SK-N-DZ (cell line): ENCODE results near the gene TMEM132D.
"Not testable (repeated sequence)": the region's sequence is repeated elsewhere in the genome, so short reads cannot be mapped to it uniquely, and the experiment has no call there.

Source experiments
- DNase-seq: peaks from one replicate; pipeline ENCODE4 v3.0.0-alpha.2; 2015; ENCODE audit warnings: low spot score

The TMEM132D gene

DNA sequence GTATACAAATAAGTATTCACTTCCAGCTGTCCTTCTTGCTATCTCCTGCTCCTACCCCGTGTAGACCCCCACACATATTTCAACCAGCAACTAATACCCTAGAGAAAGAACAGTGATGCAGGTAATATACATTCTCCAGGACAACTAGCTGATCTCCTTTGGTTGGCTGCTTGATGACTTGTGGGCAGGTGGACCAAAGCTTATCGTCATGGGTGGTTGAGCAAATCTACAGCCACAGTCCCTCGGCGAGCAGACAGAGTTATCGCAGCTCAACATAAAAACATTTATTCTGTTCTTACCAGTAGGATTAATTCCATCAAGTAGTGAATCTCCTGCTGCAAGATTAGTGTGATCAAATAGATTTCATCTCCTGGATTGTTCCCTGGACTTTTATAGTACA lies 314.3 kb downstream of the TMEM132D start:
- no peak for DNase-seq

DNA sequence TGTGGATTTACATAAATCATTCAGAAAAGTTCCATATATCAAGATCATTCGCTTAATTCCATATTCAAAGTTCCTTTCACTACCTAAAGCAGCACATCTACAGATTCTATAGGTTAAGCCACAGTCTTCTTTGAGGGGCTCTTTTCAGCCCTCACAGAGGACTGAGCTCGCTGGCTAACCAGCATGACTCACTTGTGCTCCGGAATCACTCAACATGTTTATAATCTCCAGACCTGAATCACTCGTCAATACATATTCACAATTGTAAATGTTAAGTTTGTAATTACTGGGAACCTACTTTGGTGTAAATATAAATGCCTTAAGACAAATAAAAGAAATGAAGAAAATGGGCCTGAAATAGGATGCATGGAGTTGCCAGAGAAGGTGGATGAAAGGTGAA lies 315.7 kb downstream of the TMEM132D start:
- no peak for DNase-seq

DNA sequence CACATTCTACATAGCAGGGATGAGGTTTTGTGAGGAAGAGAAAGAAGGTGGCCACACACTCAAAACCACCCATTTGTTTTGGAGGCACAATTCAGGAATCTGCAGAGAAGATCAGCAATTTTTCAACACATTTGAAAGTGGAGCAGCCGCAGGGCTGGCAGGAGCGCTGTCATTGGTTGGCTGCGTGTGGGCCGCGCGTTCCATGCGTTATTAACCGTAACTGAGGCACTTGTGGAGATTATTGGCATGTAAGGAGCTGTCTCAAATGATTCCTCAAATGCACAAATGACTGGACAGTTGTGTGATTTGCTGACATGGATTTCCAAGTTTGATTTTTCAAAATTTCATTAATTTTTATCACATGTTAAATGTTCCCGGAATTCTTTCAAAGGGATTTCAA lies 318.5 kb downstream of the TMEM132D start:
- no peak for DNase-seq

- DNase-seq = no peak
Observed at GRCh38 chr12:129579879-129580278, 323.9 kb downstream of the TMEM132D start.

DNA sequence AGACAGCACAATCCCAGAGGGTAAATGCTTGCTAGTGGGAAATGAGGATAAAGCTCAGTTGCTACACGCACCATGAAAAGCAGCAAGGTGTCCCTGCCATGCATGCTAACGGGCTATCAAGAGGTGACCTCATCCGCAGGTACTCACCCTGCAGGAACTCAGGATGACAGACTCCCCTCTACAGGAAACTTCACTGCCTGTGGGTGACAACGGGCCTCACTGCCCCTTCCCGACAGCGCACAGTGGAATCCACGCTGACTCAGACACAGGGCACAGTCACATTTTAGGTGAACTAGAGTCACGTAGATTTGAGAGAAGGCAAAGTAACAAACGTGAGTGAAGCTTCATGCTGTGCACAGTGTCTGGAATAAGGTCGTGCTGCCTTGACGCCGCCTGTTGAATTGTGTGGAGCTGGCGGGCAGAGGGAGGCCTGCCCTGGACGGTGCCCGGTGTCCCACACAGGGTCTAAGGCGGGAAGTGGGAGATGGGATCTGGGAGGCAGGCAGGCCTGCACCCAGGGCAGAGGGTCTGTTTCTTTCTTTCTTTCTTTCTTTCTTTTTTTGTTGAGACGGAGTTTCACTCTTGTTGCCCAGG lies 331.8 kb downstream of the TMEM132D start:
- DNase-seq = no peak

- DNase-seq = no peak
Observed at GRCh38 chr12:129570796-129571400, 332.9 kb downstream of the TMEM132D start.

DNA sequence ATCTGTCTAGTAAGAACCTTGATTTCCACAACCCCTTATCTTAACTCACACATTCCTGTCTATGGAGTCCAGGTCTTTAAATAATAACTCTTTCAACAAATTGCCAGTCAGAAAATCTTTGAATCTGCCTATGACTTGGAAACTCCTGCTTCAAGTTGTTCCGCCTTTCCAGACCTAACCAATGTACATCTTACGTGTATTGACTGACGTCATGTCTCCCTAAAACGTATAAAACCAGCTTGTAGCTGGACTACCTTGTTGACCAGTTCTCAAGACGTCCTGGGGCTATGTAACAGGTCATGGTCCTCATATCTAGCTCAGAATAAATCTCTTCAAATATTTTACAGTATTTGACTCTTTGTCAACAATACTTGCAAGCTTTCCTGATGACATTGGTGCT lies 337.0 kb downstream of the TMEM132D start:
- DNase-seq = no peak

DNA sequence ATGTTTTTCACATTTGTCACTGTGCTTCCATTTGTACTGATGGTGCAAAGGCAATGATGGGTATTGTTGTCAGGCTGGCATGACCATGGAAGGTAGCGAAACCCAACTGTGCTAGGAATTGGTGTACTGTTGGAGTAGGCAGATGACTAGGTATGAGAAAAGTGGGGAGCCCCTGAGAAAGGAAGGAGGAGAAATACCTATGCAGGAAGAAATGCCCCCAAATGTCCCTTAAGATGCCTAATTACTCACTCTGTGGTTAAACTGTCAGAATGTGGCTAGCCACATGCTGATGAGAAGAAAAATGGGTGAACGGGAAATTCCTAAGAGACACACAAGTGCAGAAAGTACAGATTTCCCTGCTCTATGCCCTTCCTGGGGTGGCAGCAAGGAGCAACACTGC lies 339.1 kb downstream of the TMEM132D start:
- DNase-seq = no peak

DNA sequence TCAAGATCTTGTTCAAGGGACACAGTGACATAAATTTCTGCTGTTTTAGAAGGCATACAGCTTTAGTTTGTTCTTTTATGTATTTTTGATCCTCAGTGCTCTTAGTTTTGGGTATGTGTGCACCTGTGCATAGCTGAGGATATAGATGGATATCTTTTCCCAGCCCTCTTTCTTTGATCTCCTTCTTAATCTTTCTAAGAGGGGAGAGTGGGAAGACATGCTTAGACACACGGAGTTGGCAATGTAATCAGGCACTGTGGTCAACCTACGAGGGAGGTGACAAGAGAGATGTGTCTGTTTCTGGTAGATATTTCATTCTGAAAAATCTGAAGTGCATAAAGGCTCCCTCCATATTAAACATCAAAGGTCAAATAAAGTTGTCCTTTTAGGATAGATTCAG lies 340.6 kb downstream of the TMEM132D start:
- no peak for DNase-seq

- DNase-seq = no peak
Observed at GRCh38 chr12:129561304-129561703, 342.5 kb downstream of the TMEM132D start.

DNA sequence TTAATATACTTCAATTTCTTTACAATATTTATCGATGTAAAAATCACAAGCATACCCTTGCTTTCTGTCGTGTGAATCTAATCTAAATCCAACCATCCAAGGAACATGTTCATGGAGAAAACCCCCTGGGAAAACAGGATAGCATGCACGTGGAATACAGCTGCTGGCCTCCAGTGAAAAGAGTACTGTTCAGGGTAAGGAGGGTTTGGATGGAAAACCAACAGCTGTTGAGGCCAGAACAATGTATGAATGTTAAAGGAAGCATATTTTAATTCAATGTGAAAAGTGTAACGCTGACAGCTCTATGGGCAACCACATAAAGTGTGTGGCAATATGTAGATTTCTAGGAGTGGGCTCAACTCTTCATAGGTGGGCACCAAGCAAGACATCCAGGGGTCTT lies 344.0 kb downstream of the TMEM132D start:
- no peak for DNase-seq

DNA sequence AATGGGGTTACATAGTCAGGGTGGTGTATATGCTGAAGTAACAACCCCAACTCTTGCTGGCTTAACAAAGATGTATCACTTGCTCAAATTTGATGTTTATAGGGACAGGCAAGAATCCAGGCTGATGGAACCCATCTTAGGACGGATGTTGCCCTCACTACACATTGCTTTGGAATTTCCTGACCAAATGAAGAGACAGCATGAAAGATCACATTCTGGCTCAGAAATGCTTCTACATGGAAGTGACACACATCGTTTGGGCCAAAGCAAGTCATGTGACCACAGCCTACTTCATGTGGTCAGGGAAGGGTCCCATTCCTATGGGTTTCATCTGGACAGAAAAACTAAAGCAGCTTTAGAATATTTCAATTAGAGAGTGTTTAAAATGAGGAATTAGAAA lies 345.8 kb downstream of the TMEM132D start:
- no peak for DNase-seq

- no peak for DNase-seq
Observed at GRCh38 chr12:129556082-129556481, 347.7 kb downstream of the TMEM132D start.

DNA sequence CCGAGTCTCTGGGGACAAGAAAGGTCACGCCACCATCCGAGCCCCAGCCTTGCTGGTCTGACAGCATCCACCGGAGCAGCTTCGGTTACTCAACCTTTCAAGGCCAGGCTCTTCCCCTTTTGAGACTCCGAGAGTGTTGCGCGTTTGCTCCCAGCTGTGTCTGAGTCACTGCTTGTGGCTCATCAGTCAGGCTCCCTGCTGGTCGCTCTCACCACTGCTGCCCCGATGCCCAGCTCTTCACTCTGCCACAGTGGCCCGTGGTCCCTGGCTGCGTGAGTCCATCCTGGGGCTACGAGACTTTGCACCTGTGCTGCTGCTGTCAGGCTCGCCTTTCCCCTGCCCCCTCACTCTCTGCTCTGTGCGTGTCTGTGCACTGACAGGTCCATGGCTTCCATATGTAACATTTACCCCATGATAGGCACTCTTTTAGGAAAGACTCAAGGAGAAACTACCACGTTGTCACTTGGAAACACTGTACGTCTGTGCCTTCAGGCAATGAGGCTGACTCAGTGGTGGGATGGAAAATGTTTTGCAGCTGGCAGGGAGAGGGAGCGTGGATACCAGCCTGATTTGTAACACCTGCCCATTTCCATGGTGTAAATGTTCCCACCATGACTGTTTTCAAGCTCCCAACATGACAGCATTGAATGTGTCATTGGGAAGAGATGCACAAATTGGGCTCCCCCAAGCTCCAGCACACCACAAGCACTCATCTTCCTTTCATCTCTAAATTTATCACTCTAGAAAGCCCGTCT lies 350.7 kb downstream of the TMEM132D start:
- no peak for DNase-seq

DNA sequence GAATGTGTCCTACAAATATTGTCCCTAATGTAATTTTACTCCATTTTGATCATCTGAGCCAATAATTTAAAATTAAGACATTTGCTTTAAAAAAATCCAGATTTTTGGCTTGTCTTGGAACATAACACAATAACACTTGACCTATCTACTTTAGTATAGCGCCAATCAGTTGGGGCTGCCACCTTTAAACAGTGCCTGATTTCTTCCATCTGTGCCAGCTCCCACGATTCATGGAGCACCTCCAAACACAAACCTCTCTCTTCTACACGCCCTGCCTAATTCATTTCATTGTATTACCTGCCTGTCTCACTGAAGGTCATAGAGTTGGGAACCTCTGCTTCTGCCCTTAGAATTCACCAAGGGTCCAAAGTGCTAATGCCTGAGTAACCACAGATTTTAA lies 352.4 kb downstream of the TMEM132D start:
- DNase-seq = no peak

DNA sequence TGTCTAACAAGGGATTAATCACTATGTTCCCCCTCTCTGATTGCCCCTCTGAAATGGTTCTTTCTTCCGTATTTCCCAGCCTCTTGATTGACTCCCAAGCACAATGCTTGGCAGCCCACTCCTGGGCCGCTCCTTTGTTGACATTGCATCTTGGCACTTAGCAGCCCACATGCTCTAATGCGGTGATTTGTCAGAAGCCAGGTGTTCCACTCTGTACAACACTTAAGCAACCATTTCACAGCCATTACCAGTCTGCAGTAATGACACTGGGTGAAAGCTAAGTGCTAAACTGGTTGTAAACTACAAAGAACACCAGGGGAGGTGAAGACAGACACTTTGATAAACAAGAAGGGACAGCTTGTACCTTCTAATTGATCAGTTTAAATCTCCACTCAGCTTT lies 353.5 kb downstream of the TMEM132D start:
- DNase-seq = no peak

DNA sequence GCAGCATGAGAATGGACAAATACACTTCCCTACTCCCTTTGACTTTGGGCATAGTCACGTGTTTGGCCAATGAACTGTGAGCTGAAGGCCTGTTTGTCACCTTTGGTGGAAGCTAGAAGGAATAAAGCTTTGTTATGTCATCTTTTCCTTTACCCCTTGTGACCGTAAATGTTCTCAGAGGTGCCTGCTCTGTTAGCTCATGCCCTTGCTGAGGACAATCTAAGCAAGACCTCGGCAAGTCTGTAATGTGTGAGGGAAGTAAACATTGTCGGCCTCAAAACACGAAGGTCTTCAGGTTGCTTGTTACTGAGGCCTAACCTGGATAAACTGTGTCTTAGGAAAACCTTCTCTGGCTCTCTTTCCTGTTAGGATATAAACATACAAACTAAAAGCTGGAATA lies 354.2 kb downstream of the TMEM132D start:
- DNase-seq = no peak

- not testable (repeated sequence) for DNase-seq
Observed at GRCh38 chr12:129549020-129549419, 354.8 kb downstream of the TMEM132D start.

GRCh38 chr12:129544716-129545115 lies 359.1 kb downstream of the TMEM132D start:
- DNase-seq = no peak

DNA sequence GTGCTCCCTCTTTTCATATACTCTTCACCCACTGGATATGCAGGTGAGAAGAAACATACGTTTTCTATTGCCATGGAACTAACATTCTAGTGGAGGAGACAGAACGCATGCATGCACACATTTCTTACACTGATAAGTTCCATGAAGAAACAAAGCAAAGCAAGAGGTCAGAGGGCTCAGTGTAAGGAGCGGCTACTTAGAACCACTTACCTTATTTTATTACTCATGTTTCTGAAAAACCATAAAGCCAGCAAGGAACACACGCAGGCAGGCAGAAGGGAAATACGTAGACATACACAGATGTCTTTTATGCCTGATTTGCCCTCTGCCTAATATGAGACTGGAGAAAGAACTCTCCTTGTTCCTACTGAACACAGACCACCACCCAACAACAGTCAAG lies 362.9 kb downstream of the TMEM132D start:
- DNase-seq = no peak

DNA sequence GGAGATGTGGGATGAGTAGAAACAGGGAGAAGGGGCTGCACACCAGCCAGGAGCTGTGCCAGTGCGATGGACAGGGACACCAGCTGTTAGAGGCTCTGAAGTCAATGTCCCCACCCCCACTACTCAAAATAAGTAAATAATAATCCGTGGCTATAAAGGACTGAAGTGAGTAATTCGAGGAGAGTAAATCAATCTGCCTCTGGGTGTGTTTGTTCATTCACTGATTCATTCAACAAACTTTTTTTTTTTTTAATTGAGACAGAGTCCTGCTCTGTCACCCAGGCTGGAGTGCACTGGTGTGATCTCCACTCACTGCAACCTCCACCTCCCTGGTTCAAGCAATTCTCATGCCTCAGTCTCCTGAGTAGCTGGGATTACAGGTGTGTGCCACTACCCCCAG lies 363.6 kb downstream of the TMEM132D start:
- no peak for DNase-seq

DNA sequence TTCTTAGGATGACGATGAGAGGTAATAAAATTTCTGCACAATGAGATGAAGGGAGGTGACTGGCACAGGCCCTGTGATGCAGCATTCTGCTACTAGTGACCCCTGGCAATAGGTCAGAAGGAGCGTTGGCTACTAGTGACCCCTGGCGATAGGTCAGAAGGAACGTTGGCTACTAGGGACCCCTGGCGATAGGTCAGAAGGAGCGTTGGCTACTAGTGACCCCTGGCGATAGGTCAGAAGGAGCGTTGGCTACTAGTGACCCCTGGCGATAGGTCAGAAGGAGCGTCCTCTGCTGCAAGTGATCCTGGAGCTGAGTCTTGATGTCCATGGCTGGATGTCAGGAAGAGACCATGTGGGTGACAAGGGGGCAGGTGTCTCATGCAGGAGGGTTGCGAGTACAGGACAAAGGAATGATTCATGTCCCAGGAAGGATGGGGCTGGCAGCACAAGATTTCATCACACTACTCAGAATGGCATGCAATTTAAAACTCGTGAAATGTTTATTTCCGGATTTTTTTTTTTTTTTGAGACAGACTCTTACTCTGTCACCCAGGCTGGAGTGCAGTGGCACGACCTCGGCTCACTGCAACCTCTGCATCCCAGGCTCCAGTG lies 365.0 kb downstream of the TMEM132D start:
- not testable (repeated sequence) for DNase-seq

DNA sequence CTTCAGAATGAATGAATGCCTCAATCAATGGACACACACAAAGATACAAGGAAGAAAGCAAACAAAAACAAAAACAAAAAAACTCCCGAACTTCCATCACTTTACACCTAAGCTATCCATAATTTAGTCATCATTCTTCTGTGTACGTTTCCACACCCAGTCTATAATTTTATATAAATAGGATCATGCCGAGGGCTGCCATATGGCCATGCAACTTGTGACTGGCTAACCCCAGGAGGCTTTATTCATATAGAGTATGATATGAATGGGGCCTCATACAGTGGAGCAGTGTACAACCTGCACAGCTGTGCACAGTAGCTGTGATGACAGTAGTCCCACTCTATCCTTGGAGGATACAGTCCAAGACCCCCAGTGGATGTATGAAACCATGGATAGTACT lies 365.7 kb downstream of the TMEM132D start:
- DNase-seq = no peak
